H1 (cell line): ENCODE data around the gene SMAD6. TPM values are rescaled to one million over a fixed set of nuclear protein-coding genes. Genes with fewer than 3 reads are reported as not detected.
A peak's percentile ranks its signal among the peaks of the same experiment; 100 is the strongest.

ENCODE experiments used
- CTCF ChIA-PET: fragments of 300-600 bp; sonication (Branson Sonifier 250); formaldehyde crosslinking; loops from one replicate; lab custom pipeline; 2021; ENCODE audit not compliant: partially characterized antibody; lab: Charles Lee
- POLR2A ChIA-PET: fragments of 300-600 bp; sonication (Branson Sonifier 250); formaldehyde crosslinking; loops from one replicate; lab custom pipeline; 2021; ENCODE audit warnings: inconsistent platforms; ENCODE audit not compliant: partially characterized antibody; lab: Charles Lee
- DNase-seq, 2 experiments: peaks; one replicate each; pipeline versions ENCODE4 v3.0.0 to v3.0.0-alpha.2; 2010 to 2022; ENCODE audit warnings: low spot score in 2 of 2, low read depth in 1 of 2, mixed read lengths in 1 of 2
- FAIRE-seq: peaks from 2 replicates; lab custom pipeline; 2011; peaks lifted over from hg19 to GRCh38; lab: Jason Lieb, UNC
- H2AFZ ChIP-seq: 2 replicates; pipeline ENCODE4 v1.8.1; 2012; ENCODE audit warnings: low read length, inconsistent platforms
- H2AK5ac ChIP-seq: 2 replicates; pipeline ENCODE4 v1.6.1; 2013; ENCODE audit warnings: low read depth, low read length
- H2BK120ac ChIP-seq: replicated peaks from 2 replicates; pipeline ENCODE3; 2013; ENCODE audit warnings: low read depth, low read length, inconsistent platforms
- H2BK12ac ChIP-seq: 2 replicates; pipeline ENCODE4 v1.6.1; 2013; ENCODE audit warnings: low read depth, low read length
- H2BK15ac ChIP-seq: 2 replicates; pipeline ENCODE4 v1.6.1; 2013; ENCODE audit warnings: low read length
- H2BK20ac ChIP-seq: 2 replicates; pipeline ENCODE4 v1.6.1; 2013; ENCODE audit warnings: low read length
- H2BK5ac ChIP-seq: 2 replicates; pipeline ENCODE4 v1.6.1; 2013; ENCODE audit warnings: low read depth, low read length
- H3K14ac ChIP-seq: 2 replicates; pipeline ENCODE4 v1.6.1; 2013; ENCODE audit warnings: inconsistent platforms; ENCODE audit not compliant: insufficient read length
- H3K18ac ChIP-seq: 2 replicates; pipeline ENCODE4 v1.6.1; 2013; ENCODE audit warnings: low read length; ENCODE audit errors: extremely low read depth
- H3K23ac ChIP-seq: 2 replicates; pipeline ENCODE4 v1.6.1; 2013; ENCODE audit warnings: inconsistent platforms; ENCODE audit not compliant: insufficient read length
- H3K23me2 ChIP-seq: 2 replicates; pipeline ENCODE4 v1.6.1; 2013; ENCODE audit warnings: low read depth, low read length
- H3K27ac ChIP-seq: 2 replicates; pipeline ENCODE4 v1.6.1; 2011; ENCODE audit warnings: low read depth, low read length, inconsistent platforms
- H3K27me3 ChIP-seq, 4 experiments: replicated peaks in 1 of 4; 1 replicate in 1 of 4; 2 replicates in 3 of 4; pipeline versions ENCODE4 v1.6.1 to v1.8.1; 2011 to 2013; ENCODE audit warnings: low read length in 3 of 4, mild to moderate bottlenecking in 3 of 4, inconsistent platforms in 2 of 4, mixed read lengths in 2 of 4, moderate library complexity in 1 of 4; ENCODE audit not compliant: control insufficient read depth in 3 of 4, insufficient read depth in 3 of 4; ENCODE audit errors: extremely low read depth in 1 of 4
- H3K36me3 ChIP-seq, 4 experiments: 2 replicates each; pipeline versions ENCODE4 v1.6.1 to v1.8.1; 2011 to 2013; ENCODE audit warnings: mild to moderate bottlenecking in 4 of 4, low read length in 3 of 4, moderate library complexity in 2 of 4, control low read depth in 1 of 4, inconsistent platforms in 1 of 4; ENCODE audit not compliant: insufficient read depth in 4 of 4, control insufficient read depth in 2 of 4
- H3K4ac ChIP-seq: replicated peaks from 2 replicates; pipeline ENCODE3; 2013; ENCODE audit warnings: low read length, low read depth, mixed read lengths, inconsistent platforms; ENCODE audit not compliant: insufficient read length
- H3K4me1 ChIP-seq, 4 experiments: replicated peaks in 1 of 4; 1 replicate in 1 of 4; 2 replicates in 3 of 4; pipeline versions ENCODE4 v1.6.1 to v1.8.1; 2011 to 2013; ENCODE audit warnings: low read length in 3 of 4, inconsistent platforms in 2 of 4, mixed read lengths in 1 of 4; ENCODE audit not compliant: insufficient read depth in 4 of 4, control insufficient read depth in 3 of 4
- H3K4me2 ChIP-seq, 2 experiments: 2 replicates each; pipeline versions ENCODE4 v1.6.1 to v1.8.1; 2011 to 2013; ENCODE audit warnings: low read depth in 2 of 2, low read length in 2 of 2, control low read depth in 1 of 2, inconsistent platforms in 1 of 2, mild to moderate bottlenecking in 1 of 2; ENCODE audit not compliant: insufficient read depth in 1 of 2
- H3K4me3 ChIP-seq, 4 experiments: fragments of 200-600, 300-600 bp in 1 of 4; sonication (generic), shearing (Covaris generic), sonication (Bioruptor Twin) in 1 of 4; 2 replicates each; pipeline versions ENCODE4 v1.5.1 to v1.8.1; 2011 to 2016; ENCODE audit warnings: low read length in 4 of 4, low read depth in 3 of 4, control low read depth in 2 of 4, inconsistent platforms in 2 of 4, mild to moderate bottlenecking in 2 of 4, mixed read lengths in 1 of 4, moderate library complexity in 1 of 4; ENCODE audit not compliant: insufficient read depth in 2 of 4; ENCODE audit errors: extremely low read depth in 1 of 4
- H3K56ac ChIP-seq: replicated peaks from 2 replicates; pipeline ENCODE3; 2013; ENCODE audit warnings: low read depth, mild to moderate bottlenecking, mixed read lengths, low read length, inconsistent platforms; ENCODE audit not compliant: insufficient read length
- H3K79me1 ChIP-seq: 2 replicates; pipeline ENCODE4 v1.6.1; 2013; ENCODE audit warnings: low read depth, low read length, control low read depth
- H3K79me2 ChIP-seq, 2 experiments: 2 replicates each; pipeline versions ENCODE4 v1.6.1 to v1.8.1; 2012 to 2013; ENCODE audit warnings: low read length in 2 of 2, mild to moderate bottlenecking in 2 of 2, inconsistent platforms in 1 of 2; ENCODE audit not compliant: insufficient read depth in 2 of 2, control insufficient read depth in 1 of 2
- H3K9ac ChIP-seq, 4 experiments: replicated peaks in 1 of 4; 1 replicate in 1 of 4; 2 replicates in 3 of 4; pipeline versions ENCODE4 v1.6.1 to v1.8.1; 2011 to 2013; ENCODE audit warnings: low read depth in 3 of 4, low read length in 3 of 4, control low read depth in 2 of 4, mild to moderate bottlenecking in 2 of 4, moderate library complexity in 2 of 4, inconsistent platforms in 1 of 4; ENCODE audit errors: extremely low read depth in 1 of 4
- H3K9me3 ChIP-seq, 2 experiments: 2 replicates each; pipeline versions ENCODE4 v1.6.1 to v1.8.1; 2012 to 2013; ENCODE audit warnings: mild to moderate bottlenecking in 2 of 2, moderate library complexity in 2 of 2, control low read depth in 1 of 2, inconsistent platforms in 1 of 2, low read depth in 1 of 2, low read length in 1 of 2, mixed read lengths in 1 of 2; ENCODE audit not compliant: insufficient read depth in 2 of 2
- H4K20me1 ChIP-seq, 2 experiments: replicated peaks in 1 of 2; 2 replicates each; pipeline versions ENCODE3 to v1.8.1; 2011 to 2013; ENCODE audit warnings: inconsistent platforms in 2 of 2, low read length in 2 of 2, mild to moderate bottlenecking in 1 of 2; ENCODE audit not compliant: insufficient read depth in 2 of 2, control insufficient read depth in 1 of 2
- H4K5ac ChIP-seq: 2 replicates; pipeline ENCODE4 v1.6.1; 2013; ENCODE audit warnings: low read length, low read depth, mixed read lengths, inconsistent platforms; ENCODE audit not compliant: insufficient read length
- H4K8ac ChIP-seq: 2 replicates; pipeline ENCODE4 v1.8.0; 2013; ENCODE audit warnings: mild to moderate bottlenecking, moderate library complexity, low read length, inconsistent platforms; ENCODE audit not compliant: insufficient read depth; ENCODE audit errors: extremely low read depth
- H4K91ac ChIP-seq: replicated peaks from 2 replicates; pipeline ENCODE3; 2013; ENCODE audit warnings: low read length, mixed read lengths, inconsistent platforms; ENCODE audit not compliant: insufficient read length
- CBX5 ChIP-seq: fragments of 300-800, 300-1000 bp; sonication (generic); IDR thresholded peaks from 2 replicates; pipeline ENCODE4 v1.7.1; 2016; ENCODE audit warnings: antibody characterized with exemption, low read length, low read depth
- EP300 ChIP-seq, 2 experiments: IDR thresholded peaks; 1 replicate in 1 of 2; 2 replicates in 1 of 2; pipeline ENCODE4 v1.6.1; 2011 to 2012; ENCODE audit warnings: low read depth in 2 of 2, low read length in 2 of 2, mild to moderate bottlenecking in 2 of 2, borderline replicate concordance in 1 of 2, inconsistent platforms in 1 of 2, moderate library complexity in 1 of 2
- POU5F1 ChIP-seq: IDR thresholded peaks from 2 replicates; pipeline ENCODE4 v1.6.1; 2011; ENCODE audit warnings: low read depth, mild to moderate bottlenecking, low read length, moderate library complexity
- RBBP5 ChIP-seq: IDR thresholded peaks from 2 replicates; pipeline ENCODE4 v1.7.1; 2012; ENCODE audit warnings: low read depth, mild to moderate bottlenecking, inconsistent platforms, low read length, moderate library complexity, borderline replicate concordance
- TAF7 ChIP-seq: optimal IDR thresholded peaks from 2 replicates; pipeline ENCODE3; 2011; ENCODE audit warnings: low read depth, mild to moderate bottlenecking, inconsistent platforms, low read length, moderate library complexity, borderline replicate concordance
- TCF12 ChIP-seq: IDR thresholded peaks from 2 replicates; pipeline ENCODE4 v1.6.1; 2011; ENCODE audit warnings: low read depth, mild to moderate bottlenecking, low read length
- WGBS, 2 experiments: shearing (Covaris generic) in 1 of 2; methylation state at CpG; one replicate each; pipeline versions ENCODE4 v1.1.6 to v1.1.7; 2013 to 2015; ENCODE audit warnings: low lambda C conversion rate in 2 of 2, mixed read lengths in 2 of 2, inconsistent platforms in 1 of 2, low coverage in 1 of 2, missing lambda C conversion rate in 1 of 2; ENCODE audit not compliant: insufficient replicate concordance in 2 of 2, insufficient coverage in 1 of 2, insufficient read length in 1 of 2; ENCODE audit errors: extremely low coverage in 1 of 2, missing lambda C conversion rate in 1 of 2; 5-methylcytosine and 5-hydroxymethylcytosine counted together
- polyA plus RNA-seq, 7 experiments: library from polyadenylated mRNA; depleted of rRNA in 3 of 7; stranded (reverse) in 5 of 7; unstranded in 2 of 7; fragments of >200 nt in 5 of 7; fragments of 200-250 nt in 2 of 7; gene quantifications; 1 replicate in 5 of 7; 2 replicates in 1 of 7; 4 replicates in 1 of 7; pipeline versions ENCODE4 v1.2.1 to v1.2.3, GENCODE V29; 2011 to 2013; ENCODE audit warnings: missing spikeins in 2 of 7, mixed read lengths in 2 of 7
- total RNA-seq: library from RNA; stranded (reverse); fragmentation: NEBNext Ultra II Directional; extraction: Animal tissue kit (Norgen Biotek cat#: 25700); gene quantifications from 2 replicates; pipeline ENCODE4 v1.2.1, GENCODE V29; 2021

Gene SMAD6
- total and polyA plus RNA-seq, 2 of the 8 experiments (the other 6 are each of a cell fraction or from before 2014, with no cell fraction given) = 1.8 to 7.0 TPM

DNA sequence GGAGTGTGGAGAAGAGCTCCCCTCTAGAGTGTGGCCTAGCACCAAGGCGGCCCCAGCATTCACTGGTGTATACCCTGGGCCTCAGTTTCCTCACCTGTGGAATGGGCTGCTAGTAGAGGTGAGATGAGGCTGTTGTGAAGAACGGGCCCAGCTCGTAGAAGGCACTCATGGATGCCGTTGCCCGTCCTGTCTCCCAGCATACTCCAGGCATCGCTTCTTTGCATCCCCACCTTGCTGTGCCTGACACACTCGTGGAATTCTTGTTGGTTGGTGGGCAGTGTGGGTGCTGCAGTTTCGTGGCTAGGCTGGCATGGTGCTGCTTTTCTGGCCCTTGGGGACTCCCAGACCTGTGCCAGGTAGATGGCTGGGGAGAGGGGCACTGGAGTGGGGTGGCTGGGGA is 76.7 kb downstream of the SMAD6 start:
- no peak overlapping the region for H3K9ac ChIP-seq
- CTCF ChIA-PET = interaction anchor here (0.6 to 13.5 kb wide), 17 partner anchors 10 to 571 kb away, joined by 3 to 202 read pairs (median 4); no protein-coding TSS in a partner anchor
- no peak for FAIRE-seq
- TF ChIP-seq POU5F1 = no peak
- no peak for TF ChIP-seq EP300 (IDR thresholded peaks at IDR 0.05; ENCODE audit: borderline replicate concordance in 1 of 2, low read depth in 2 of 2, low read length in 2 of 2)
- TF ChIP-seq CBX5 = no peak
- TF ChIP-seq RBBP5 = no peak
- TF ChIP-seq TAF7 = no peak
- no peak for TF ChIP-seq TCF12

More for the DNA sequence above, 76.7 kb downstream of the SMAD6 start:
- Histone ChIP-seq H4K91ac (no peak overlapping the region), H4K8ac (no peak overlapping the region), H3K27ac (no peak overlapping the region), H2BK20ac (peak overlapping the region; percentile 32; the same call in 1 of the 2 replicates), H3K4ac (no peak overlapping the region), H3K4me2 (no peak overlapping the region), H2BK120ac (no peak overlapping the region), H3K14ac (no peak overlapping the region), H3K4me1 (peaks cover 6 to 14% (median 9%) of the 10 kb centered on the region in 4 experiments), H4K20me1 (peaks cover 0 to 2% of the 10 kb centered on the region in 2 experiments), H3K4me3 (no peak overlapping the region), H3K79me2 (no peaks in the 10 kb centered on the region), H3K23me2 (no peaks in the 10 kb centered on the region), H3K36me3 (peaks cover 0 to 5% (median 0%) of the 10 kb centered on the region in 4 experiments; a peak in 1 of 8 replicates), H3K27me3 (no peaks in the 10 kb centered on the region), H4K5ac (no peak overlapping the region), H3K79me1 (no peaks in the 10 kb centered on the region), H2AK5ac (no peak overlapping the region), H2BK12ac (no peak overlapping the region), H3K56ac (no peak overlapping the region), H3K23ac (no peak overlapping the region), H2AFZ (no peak overlapping the region), H2BK5ac (no peak overlapping the region; the same call in 1 of the 2 replicates), H2BK15ac (no peak overlapping the region), H3K18ac (no peak overlapping the region), H3K9me3 (no peaks in the 10 kb centered on the region)
- WGBS, 2 experiments = 82% methylated on average over 8 of the region's 8 CpGs; no CpG with 5 or more reads in 1 of the 2 experiments
- POLR2A ChIA-PET = interaction anchor here (1.2 kb wide), 2 partner anchors 10 to 11 kb away, joined by 3 read pairs; no protein-coding TSS in a partner anchor
- no peak for DNase-seq
